Large intestine (tissue), 3 donors: Measurements from ENCODE around the gene AKAP14. TPM values are rescaled to one million over a fixed set of nuclear protein-coding genes. Genes with fewer than 3 reads are reported as not detected.
"Not testable (repeated sequence)": the region's sequence is repeated elsewhere in the genome, so short reads cannot be mapped to it uniquely, and the experiment has no call there.

Source experiments
- DNase-seq, 2 donors: peaks; one replicate each; pipeline versions ENCODE4 v3.0.0 to v3.0.0-alpha.2; 2013
- H3K27ac ChIP-seq: one replicate; pipeline ENCODE4 v1.5.1; 2013; ENCODE audit warnings: low read length
- H3K27me3 ChIP-seq: 2 replicates; pipeline ENCODE4 v1.6.1; 2013; ENCODE audit warnings: low read length; ENCODE audit not compliant: control insufficient read depth, insufficient read depth
- H3K36me3 ChIP-seq: 2 replicates; pipeline ENCODE4 v1.6.1; 2013; ENCODE audit warnings: low read length; ENCODE audit not compliant: control insufficient read depth, insufficient read depth
- H3K4me1 ChIP-seq: one replicate; pipeline ENCODE4 v1.6.1; 2013; ENCODE audit warnings: low read length; ENCODE audit not compliant: control insufficient read depth, insufficient read depth
- H3K4me3 ChIP-seq: one replicate; pipeline ENCODE4 v1.5.1; 2013; ENCODE audit warnings: low read length
- H3K9me3 ChIP-seq: one replicate; pipeline ENCODE4 v1.6.1; 2013; ENCODE audit warnings: mild to moderate bottlenecking, low read depth, low read length, moderate library complexity; ENCODE audit not compliant: control insufficient read depth
- WGBS: methylation state at CpG from one replicate; pipeline ENCODE4 v1.1.5; 2013; ENCODE audit warnings: low lambda C conversion rate; ENCODE audit not compliant: insufficient coverage; 5-methylcytosine and 5-hydroxymethylcytosine counted together
- polyA plus RNA-seq: library from polyadenylated mRNA; unstranded; fragments of 120-200 nt; gene quantifications from one replicate; pipeline ENCODE4 v1.2.1, GENCODE V29; 2013

The AKAP14 gene
- polyA plus RNA-seq, 1 donor, result 0.40 TPM

DNA sequence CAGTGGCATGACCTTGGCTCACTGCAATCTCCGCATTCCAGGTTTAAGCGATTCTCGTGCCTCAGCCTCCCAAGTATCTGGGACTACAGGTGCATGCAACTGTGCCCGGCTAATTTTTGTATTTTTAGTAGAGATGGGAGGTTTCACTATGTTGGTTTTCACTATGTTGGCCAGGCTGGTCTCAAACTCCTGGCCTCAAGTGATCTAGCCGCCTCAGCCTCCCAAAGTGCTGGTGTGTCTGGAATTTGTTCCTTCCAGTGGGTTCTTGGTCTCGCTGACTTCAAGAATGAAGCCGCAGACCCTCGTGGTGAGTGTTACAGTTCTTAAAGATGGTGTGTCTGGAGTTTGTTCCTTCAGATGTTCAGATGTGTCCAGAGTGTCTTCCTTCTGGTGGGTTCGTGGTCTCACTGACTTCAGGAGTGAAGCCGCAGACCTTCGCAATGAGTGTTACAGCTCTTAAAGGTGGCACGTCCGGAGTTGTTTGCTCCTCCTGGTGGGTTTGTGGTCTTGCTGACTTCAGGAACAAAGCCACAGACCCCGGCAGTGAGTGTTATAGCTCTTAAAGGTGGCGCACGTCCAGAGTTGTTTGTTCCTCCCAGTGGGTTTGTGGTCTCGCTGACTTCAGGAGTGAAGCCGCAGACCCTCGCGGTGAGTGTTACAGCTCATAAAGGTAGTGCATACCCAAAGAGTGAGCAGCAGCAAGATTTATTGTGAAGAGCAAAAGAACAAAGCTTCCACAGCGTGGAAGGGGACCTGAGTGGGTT lies 60.3 kb downstream of the AKAP14 start:
- no CpG with 5 or more reads among the region's 21 CpGs for WGBS
- H3K27me3 ChIP-seq, H3K4me3 ChIP-seq, H3K4me1 ChIP-seq, H3K36me3 ChIP-seq, H3K27ac ChIP-seq, H3K9me3 ChIP-seq, DNase-seq: not testable (repeated sequence)

DNA sequence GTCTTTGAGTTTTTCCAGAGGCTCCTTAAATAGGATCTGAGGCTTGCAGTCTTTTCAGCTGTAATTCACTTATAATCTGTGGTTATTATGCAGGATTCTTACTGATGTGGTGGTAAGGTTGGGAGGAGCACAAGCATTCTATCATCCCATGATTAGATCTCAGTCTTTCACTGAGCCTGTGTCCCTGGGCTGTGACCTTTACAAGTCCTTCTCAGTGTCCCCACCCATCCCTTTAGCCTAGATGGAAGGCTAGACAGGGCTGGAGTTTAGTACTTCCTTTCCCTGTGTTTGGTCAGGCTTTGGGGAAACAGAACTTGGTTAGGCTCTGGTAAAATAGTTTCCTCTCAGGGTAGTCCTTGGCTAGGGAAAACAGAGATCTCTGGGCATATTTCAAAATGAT lies 64.9 kb downstream of the AKAP14 start:
- H3K4me3 ChIP-seq, result no peak overlapping the region
- no peaks in the 10 kb centered on the region for H3K27me3 ChIP-seq
- H3K36me3 ChIP-seq, result no peaks in the 10 kb centered on the region
- H3K9me3 ChIP-seq, result no peaks in the 10 kb centered on the region
- no peak for DNase-seq
- H3K27ac ChIP-seq, result no peak overlapping the region
- no peaks in the 10 kb centered on the region for H3K4me1 ChIP-seq

DNA sequence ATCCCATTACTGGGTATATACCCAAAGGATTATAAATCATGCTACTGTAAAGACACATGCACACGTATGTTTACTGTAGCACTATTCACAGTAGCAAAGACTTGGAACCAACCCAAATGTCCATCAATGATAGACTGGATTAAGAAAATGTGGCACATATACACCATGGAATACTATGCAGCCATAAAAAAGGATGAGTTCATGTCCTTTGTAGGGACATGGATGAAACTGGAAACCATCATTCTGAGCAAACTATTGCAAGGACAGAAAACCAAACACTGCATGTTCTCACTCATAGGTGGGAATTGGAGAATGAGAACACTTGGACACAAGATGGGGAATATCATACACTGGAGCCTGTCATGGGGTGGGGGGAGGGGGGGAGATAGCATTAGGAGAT lies 71.1 kb downstream of the AKAP14 start:
- not testable (repeated sequence) for H3K27me3 ChIP-seq, DNase-seq, H3K4me3 ChIP-seq, H3K9me3 ChIP-seq, H3K4me1 ChIP-seq, H3K36me3 ChIP-seq, H3K27ac ChIP-seq
- WGBS, result no CpG with 5 or more reads among the region's 1 CpG

Other genes with a start within 250 kb of the AKAP14 start
- gene SEPTIN6, start 202.7 kb upstream of the AKAP14 start, polyA plus RNA-seq, result 29.2 TPM
- 4.4 TPM for gene SOWAHD, start 137.3 kb upstream of the AKAP14 start, polyA plus RNA-seq
- 4,156 TPM for gene RPL39, start 104.3 kb upstream of the AKAP14 start, polyA plus RNA-seq
- 17.0 TPM for gene UPF3B, start 42.9 kb upstream of the AKAP14 start, polyA plus RNA-seq
- gene RNF113A, start 24.2 kb upstream of the AKAP14 start, polyA plus RNA-seq, result 17.0 TPM
- gene NDUFA1, start 24.1 kb upstream of the AKAP14 start, polyA plus RNA-seq, result 109 TPM
- gene NKAP, start 47.9 kb downstream of the AKAP14 start, polyA plus RNA-seq, result 10.2 TPM
- gene RHOXF2B, start 181.8 kb downstream of the AKAP14 start, polyA plus RNA-seq, result 0.07 TPM
- 1.2 TPM for gene RHOXF1, start 220.0 kb downstream of the AKAP14 start, polyA plus RNA-seq